GM19467 (cell line): ENCODE results near the gene P2RY11.

Source experiments
- ATAC-seq: cut with Tn5 transposase; IDR thresholded peaks from one replicate; pipeline ENCODE4 v1.9.1; 2021; ENCODE audit warnings: mild to moderate bottlenecking, moderate library complexity; ENCODE audit not compliant: unreplicated experiment

P2RY11 gene

GRCh38 chr19:10112895-10113591 lies 1.6 kb downstream of the P2RY11 start:
- ATAC-seq: no peak

GRCh38 chr19:10113592-10113963 lies 2.1 kb downstream of the P2RY11 start:
- no peak for ATAC-seq

- ATAC-seq: no peak
Observed at GRCh38 chr19:10113964-10114650, 2.6 kb downstream of the P2RY11 start.

- ATAC-seq: no peak
Observed at GRCh38 chr19:10114651-10115391, 3.3 kb downstream of the P2RY11 start.

- no peak for ATAC-seq
Observed at GRCh38 chr19:10115392-10116084, 4.0 kb downstream of the P2RY11 start.

- no peak for ATAC-seq
Observed at GRCh38 chr19:10116085-10116865, 4.8 kb downstream of the P2RY11 start.

- ATAC-seq: no peak
Observed at GRCh38 chr19:10116866-10117616, 5.5 kb downstream of the P2RY11 start.

GRCh38 chr19:10118960-10119359 lies 7.5 kb downstream of the P2RY11 start:
- ATAC-seq: no peak

- ATAC-seq: no peak
Observed at GRCh38 chr19:10120538-10121189, 9.2 kb downstream of the P2RY11 start.

- no peak for ATAC-seq
Observed at GRCh38 chr19:10122045-10122444, 10.6 kb downstream of the P2RY11 start.

GRCh38 chr19:10124429-10124828 lies 12.9 kb downstream of the P2RY11 start:
- ATAC-seq: no peak

GRCh38 chr19:10126213-10126639 lies 14.7 kb downstream of the P2RY11 start:
- no peak for ATAC-seq

GRCh38 chr19:10132905-10133304 lies 21.4 kb downstream of the P2RY11 start:
- no peak for ATAC-seq

- ATAC-seq: no peak
Observed at GRCh38 chr19:10133596-10133995, 22.1 kb downstream of the P2RY11 start.

- ATAC-seq: no peak
Observed at GRCh38 chr19:10134040-10134439, 22.5 kb downstream of the P2RY11 start.

GRCh38 chr19:10135551-10136334 lies 24.2 kb downstream of the P2RY11 start:
- ATAC-seq: no peak

GRCh38 chr19:10136936-10137335 lies 25.4 kb downstream of the P2RY11 start:
- ATAC-seq: no peak
